ENCODE measurements around the gene LILRA6.
"Not testable (repeated sequence)": the region's sequence is repeated elsewhere in the genome, so short reads cannot be mapped to it uniquely, and the experiment has no call there.

The LILRA6 gene

DNA sequence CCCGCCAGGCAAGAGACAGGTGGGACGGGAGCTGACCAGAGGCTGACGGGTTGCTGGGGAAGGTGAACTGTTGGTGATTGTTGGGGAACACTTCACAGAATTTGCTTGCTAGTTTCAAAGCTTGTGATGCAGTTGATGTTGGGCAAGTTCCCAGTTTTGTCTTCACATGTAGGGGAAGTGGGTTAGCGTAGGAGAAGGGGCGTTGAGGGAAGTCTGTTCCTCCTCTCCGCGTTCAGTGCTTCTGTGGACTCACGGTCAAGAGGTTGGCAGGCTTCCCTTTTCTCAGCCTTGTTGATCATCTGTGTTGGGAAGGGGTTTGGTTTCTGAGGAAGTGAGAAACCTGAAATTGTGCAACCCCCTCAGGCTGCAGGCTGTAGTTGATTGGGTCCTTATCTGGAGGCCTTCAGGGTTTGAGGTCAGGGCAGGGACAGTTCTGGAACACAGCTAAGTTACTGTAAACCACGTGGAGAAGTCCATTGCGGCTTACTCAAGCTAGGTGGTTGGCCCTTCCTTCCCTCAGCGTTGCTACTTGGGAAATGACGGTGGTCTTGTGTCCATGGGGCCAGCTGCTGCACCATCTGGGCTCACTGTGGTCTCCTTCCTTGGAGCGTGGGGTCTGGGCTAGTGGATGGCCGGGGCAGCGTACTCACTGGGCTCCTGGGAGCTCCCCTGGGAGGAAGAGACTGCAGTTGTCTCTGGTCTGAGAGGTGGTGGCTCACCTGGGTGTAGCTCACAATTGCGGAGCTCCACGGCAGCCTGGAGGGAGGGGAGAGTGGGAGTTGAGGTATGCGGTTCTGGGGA lies 34.4 kb downstream of the LILRA6 start:
- DNase-seq (ENCODE audit: low read depth) = peak; percentile 62

DNA sequence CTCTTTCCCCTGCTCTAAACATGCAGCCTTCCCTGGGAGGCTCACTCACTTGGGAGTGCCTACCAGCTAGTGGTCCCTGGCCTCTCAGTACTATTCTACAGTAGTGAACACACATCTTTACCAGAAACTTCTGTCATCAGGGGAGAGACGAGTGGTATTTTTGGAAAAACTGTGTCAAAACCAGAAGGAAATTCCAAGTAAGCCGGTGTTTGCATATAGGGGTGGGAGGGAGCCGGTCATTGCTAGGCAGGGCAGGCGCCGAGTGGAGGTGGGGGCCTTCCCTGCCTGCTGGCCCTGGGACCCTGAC lies 35.0 kb downstream of the LILRA6 start:
- DNase-seq (ENCODE audit: low read depth) = no peak

DNA sequence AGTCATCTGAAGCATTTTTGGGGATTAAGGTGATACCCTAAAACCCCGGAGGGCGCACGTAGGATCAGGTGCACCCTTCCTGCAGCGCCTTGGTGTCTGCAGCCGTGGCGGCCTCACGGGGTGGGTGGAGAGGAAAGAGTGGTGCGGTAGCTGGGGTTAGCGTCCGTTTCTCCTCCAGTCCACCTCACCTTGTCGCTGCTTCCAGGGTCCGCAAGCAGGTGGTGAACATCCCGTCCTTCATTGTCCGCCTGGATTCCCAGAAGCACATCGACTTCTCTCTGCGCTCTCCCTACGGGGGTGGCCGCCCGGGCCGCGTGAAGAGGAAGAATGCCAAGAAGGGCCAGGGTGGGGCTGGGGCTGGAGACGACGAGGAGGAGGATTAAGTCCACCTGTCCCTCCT lies 35.4 kb downstream of the LILRA6 start:
- not testable (repeated sequence) for DNase-seq (ENCODE audit: low read depth)

DNA sequence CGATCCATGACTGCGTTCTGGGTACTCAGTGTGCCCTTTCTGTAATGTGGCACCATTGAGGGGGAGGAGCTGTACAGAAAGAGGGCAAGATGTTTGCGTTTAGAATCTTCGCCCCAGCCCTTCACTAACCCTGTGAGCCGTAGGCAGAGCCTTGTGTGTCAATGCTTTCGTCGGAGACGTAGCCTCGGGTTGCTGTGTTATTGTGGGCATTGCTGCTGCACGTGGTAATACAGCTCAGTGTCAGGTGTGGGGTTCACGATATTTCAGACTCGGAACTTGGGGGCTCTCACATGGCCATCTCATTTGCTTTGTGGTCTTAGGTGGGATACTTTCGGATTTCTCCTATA lies 35.8 kb downstream of the LILRA6 start:
- DNase-seq (ENCODE audit: low read depth) = no peak

DNA sequence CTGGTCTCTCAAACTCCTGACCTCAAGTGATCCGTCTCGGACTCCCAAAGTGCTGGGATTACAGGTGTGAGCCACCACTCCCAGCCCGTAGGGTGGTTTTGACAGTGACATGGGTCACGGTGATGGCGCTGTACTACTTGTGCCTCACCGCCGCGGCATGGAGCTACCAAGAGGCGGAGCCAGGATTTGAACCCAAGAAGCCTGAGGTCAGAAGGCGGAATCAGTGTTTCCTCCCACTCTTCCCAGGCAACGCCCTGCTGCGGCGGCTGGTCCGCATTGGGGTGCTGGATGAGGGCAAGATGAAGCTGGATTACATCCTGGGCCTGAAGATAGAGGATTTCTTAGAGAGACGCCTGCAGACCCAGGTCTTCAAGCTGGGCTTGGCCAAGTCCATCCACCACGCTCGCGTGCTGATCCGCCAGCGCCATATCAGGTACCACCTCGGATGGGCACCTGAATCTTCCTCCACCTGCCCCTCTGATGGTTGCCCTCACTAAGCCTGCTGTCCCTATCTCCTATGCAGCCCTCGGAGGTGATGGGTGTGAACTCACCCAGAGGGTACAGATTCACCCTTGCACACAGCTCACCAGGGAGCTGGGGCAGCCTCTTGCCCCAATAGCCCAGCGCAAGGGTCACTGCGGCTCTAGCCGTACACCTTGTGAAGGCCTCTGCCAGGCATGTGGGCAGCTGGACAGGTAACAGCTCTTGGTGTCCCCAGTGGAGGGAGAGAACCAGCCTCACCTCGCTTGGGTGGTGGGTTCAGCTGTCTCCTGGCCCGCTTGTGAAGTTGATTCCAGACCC lies 36.4 kb downstream of the LILRA6 start:
- no peak for DNase-seq (ENCODE audit: low read depth)

DNA sequence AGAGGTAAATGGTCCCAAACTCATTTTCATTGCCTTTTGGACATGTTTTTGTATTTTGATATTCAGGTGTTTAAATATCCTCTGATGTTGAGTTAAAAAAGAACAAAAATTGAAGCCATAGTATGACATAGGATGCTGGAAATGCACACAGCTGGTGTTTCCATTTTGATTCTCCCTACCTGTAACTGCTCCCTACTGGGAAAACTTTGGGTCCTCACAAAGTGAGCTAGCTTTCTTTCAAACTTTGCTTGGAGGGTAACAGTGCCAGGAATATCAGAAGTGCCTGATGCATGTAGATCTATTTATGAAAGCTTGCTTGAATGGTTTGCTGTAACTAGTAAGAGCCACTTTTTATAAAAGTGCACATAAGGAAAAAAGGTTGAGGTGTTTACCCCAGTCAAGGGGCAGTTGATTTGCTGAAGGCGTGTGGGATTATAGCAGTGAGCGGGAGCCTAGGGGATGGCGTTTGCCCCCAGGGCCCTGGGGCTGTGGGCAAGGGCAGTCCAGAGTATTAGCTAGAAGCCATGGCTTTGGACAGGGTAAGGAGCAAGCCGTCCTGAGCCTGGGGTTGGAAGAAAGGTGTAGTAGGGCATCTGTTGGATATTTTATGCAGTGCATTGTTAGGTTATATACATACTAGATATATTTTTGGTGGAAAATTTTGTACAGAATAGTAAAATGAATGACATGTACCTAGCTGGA lies 37.7 kb downstream of the LILRA6 start:
- DNase-seq (ENCODE audit: low read depth) = no peak

GRCh38 chr19:54203151-54203611 lies 39.4 kb downstream of the LILRA6 start:
- DNase-seq (ENCODE audit: low read depth) = no peak

DNA sequence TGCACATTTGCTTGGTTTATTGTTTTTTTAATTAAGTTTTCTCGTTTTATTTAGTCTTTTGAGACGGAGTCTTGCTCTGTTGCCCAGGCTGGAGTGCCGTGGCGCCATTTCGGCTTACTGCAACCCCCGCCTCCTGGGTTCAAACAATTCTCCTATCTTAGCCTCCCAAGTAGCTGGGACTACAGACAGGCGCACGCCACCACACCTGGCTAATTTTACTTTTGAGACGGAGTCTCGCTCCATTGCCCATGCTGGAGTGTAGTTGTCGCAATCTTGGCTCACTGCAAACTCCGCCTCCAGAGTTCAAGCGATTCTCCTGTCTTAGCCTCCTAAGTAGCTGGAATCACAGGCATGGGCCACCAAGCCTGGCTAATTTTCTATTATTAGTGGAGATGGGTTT lies 40.6 kb downstream of the LILRA6 start:
- DNase-seq (ENCODE audit: low read depth) = no peak

GRCh38 chr19:54201172-54201701 lies 41.4 kb downstream of the LILRA6 start:
- DNase-seq (ENCODE audit: low read depth) = no peak

DNA sequence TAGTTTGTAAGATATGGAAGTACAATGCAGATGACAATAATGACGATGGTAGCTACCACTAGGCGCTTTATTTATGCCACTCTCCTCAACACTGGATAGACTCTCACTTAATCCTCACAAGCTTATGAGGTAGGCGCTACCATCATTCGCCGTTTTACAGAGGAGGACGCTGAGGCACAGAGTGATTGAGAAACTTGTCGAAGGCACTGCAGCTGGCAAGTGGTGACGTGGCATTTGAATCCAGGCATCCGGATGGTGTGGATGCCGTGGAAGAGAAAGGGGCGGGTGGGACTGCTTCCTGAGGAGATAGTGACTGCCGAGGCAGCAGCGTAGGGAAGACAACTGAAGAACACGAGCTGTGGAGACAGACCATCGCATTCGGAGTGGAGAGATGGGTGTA lies 43.2 kb downstream of the LILRA6 start:
- no peak for DNase-seq (ENCODE audit: low read depth)

DNA sequence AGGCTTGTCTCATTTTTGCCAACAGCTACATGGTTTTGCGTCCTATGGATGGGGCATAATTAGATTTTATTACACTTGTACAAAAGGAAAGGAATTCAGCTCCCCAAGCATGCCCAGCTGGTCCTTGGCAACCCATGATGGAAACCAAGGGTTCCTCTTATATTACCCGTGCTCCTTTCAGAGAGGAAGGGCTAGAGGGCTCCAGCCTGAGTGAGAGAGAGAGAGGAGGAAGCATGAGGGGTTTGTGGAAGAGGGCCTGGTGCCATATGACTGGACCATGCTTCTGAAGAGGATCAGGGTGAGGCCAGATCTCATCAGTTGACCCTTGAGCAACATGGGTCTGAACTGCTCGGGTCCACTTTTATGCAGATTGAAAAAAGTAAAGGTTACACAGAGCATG lies 45.5 kb downstream of the LILRA6 start:
- DNase-seq (ENCODE audit: low read depth) = no peak

- DNase-seq (ENCODE audit: low read depth) = no peak
Measured at GRCh38 chr19:54196536-54196935, 46.1 kb downstream of the LILRA6 start.

DNA sequence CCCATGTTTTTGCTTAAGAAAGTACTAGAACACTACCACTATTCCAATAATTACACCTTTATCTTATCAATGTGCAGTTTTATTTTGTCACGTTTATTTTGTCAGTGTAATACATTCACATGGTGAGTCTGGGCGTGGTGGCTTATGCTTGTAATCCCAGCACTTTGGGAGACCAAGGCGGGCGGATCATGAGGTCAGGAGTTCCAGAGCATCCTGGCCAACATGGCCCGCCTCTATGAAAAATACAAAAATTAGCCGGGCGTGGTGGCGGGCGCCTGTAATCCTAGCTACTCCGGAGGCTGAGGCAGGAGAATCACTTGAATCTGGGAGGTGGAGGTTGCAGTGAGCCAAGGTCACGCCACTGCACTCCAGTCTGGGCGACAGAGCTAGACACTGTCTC lies 48.1 kb downstream of the LILRA6 start:
- DNase-seq (ENCODE audit: low read depth) = not testable (repeated sequence)

DNA sequence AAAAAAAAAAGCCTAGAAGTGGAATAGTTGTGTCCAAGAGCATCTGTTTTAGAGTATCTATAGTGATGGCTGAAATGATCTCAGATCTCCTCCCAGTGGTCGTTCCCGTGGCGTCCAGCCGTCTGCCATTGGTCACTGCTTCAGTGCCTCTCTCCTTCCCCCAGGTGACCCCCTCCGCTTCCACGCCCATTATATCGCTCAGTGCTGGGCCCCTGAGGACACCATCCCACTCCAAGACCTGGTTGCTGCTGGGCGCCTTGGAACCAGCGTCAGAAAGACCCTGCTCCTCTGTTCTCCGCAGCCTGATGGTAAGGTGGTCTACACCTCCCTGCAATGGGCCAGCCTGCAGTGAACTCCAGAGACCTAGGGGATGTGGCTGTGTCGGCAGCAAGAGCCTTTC lies 49.6 kb downstream of the LILRA6 start:
- DNase-seq (ENCODE audit: low read depth) = no peak

DNA sequence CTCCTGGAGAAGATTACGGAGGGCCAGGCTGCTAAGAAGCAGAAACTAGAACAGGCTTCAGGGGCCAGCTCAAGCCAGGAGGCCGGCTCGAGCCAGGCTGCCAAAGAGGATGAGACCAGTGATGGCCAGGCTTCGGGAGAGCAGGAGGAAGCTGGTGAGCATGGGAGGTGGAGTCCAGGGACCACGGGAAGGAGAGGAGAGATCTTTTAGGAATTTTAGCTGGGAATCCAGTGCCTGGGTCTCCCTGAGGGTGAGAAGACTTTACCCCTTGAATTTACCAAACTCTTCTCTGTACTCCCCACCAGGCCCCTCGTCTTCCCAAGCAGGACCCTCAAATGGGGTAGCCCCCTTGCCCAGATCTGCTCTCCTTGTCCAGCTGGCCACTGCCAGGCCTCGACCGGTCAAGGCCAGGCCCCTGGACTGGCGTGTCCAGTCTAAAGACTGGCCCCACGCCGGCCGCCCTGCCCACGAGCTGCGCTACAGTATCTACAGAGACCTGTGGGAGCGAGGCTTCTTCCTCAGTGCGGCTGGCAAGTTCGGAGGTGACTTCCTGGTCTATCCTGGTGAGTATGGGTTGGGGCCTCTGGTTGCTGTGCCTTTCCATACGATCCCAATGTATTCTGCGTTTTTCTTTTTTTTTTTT lies 50.7 kb downstream of the LILRA6 start:
- no peak for DNase-seq (ENCODE audit: low read depth)

GRCh38 chr19:54191011-54191810 lies 51.4 kb downstream of the LILRA6 start, which contains the start of gene TSEN34:
TSEN34 (plus strand) TSS chr19:54191308; CDS start chr19:54191365, 57 bp downstream.
- peak; percentile 88 for DNase-seq (ENCODE audit: low read depth)

DNA sequence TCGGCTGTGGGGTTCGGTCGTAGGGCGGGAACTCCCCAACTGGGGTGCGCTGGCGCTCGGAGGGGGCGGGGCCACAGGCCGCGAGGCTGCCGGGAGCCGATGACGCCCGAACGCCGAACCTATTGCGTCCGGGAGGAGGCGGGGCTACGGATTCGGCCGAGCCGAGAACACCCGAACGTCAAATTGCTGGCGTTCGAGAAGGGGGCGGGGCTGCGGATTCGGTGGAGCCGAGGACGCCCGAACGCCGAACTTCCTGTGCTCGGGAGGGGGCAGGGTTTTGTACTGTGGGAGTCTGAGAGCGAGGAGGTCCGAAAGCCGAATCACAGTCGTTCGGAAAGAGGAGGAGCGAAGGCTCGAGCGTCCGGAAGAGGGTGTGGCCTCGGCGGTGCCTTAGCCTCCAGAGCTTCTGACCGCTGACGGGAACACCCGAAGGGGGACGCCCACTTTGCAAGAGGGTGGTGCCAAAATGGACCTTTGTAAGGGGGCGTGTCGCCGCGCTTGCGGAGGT lies 52.0 kb downstream of the LILRA6 start:
- DNase-seq (ENCODE audit: low read depth) = peak; percentile 100

- DNase-seq (ENCODE audit: low read depth) = peak; percentile 100
Measured at GRCh38 chr19:54189735-54190502, 52.7 kb downstream of the LILRA6 start.

- DNase-seq (ENCODE audit: low read depth) = no peak
Measured at GRCh38 chr19:54189145-54189734, 53.4 kb downstream of the LILRA6 start, which contains the start of gene MBOAT7. MBOAT7 (minus strand) TSS chr19:54189580; CDS start chr19:54188508, 1,072 bp downstream.

All from activated T-cell treated with anti-CD3 and anti-CD28 coated beads for 48 hours (primary cell).